Measurements from ENCODE around the gene SLC9A7.

Gene SLC9A7

GRCh38 chrX:46582325-46582724 lies 176.6 kb downstream of the SLC9A7 start:
- TF ChIP-seq POLR2A (IDR thresholded peaks at IDR 0.05; ENCODE audit: extremely low read depth, insufficient read length) (no peak), CTCF (IDR thresholded peaks at IDR 0.05; ENCODE audit: low read depth, low read length) (no peak), MAX (IDR thresholded peaks at IDR 0.05; ENCODE audit: low read depth, low read length) (no peak), MYC (IDR thresholded peaks at IDR 0.05; ENCODE audit: low read depth, low read length) (no peak)
- no peak overlapping the region for H3K4me3 ChIP-seq (ENCODE audit: low read depth, low read length)
- DNase-seq (ENCODE audit: low read depth): no peak

GRCh38 chrX:46580613-46581012 lies 178.3 kb downstream of the SLC9A7 start:
- no peak for DNase-seq (ENCODE audit: low read depth)
- no peak for TF ChIP-seq POLR2A (IDR thresholded peaks at IDR 0.05; ENCODE audit: extremely low read depth, insufficient read length)
- no peak for TF ChIP-seq MYC (IDR thresholded peaks at IDR 0.05; ENCODE audit: low read depth, low read length)
- TF ChIP-seq CTCF (IDR thresholded peaks at IDR 0.05; ENCODE audit: low read depth, low read length): no peak
- no peak for TF ChIP-seq MAX (IDR thresholded peaks at IDR 0.05; ENCODE audit: low read depth, low read length)
- no peak overlapping the region for H3K4me3 ChIP-seq (ENCODE audit: low read depth, low read length)

- H3K4me3 ChIP-seq (ENCODE audit: low read depth, low read length): no peak overlapping the region
- TF ChIP-seq CTCF (IDR thresholded peaks at IDR 0.05; ENCODE audit: low read depth, low read length) (no peak), POLR2A (IDR thresholded peaks at IDR 0.05; ENCODE audit: extremely low read depth, insufficient read length) (no peak), MYC (IDR thresholded peaks at IDR 0.05; ENCODE audit: low read depth, low read length) (no peak), MAX (IDR thresholded peaks at IDR 0.05; ENCODE audit: low read depth, low read length) (no peak)
- no peak for DNase-seq (ENCODE audit: low read depth)
Observed at GRCh38 chrX:46579250-46579649, 179.7 kb downstream of the SLC9A7 start.

- TF ChIP-seq MYC (IDR thresholded peaks at IDR 0.05; ENCODE audit: low read depth, low read length) (no peak), POLR2A (IDR thresholded peaks at IDR 0.05; ENCODE audit: extremely low read depth, insufficient read length) (no peak), CTCF (IDR thresholded peaks at IDR 0.05; ENCODE audit: low read depth, low read length) (no peak), MAX (IDR thresholded peaks at IDR 0.05; ENCODE audit: low read depth, low read length) (no peak)
- H3K4me3 ChIP-seq (ENCODE audit: low read depth, low read length): no peak overlapping the region
- DNase-seq (ENCODE audit: low read depth): no peak
Observed at GRCh38 chrX:46577221-46578005, 181.5 kb downstream of the SLC9A7 start.

GRCh38 chrX:46576458-46576857 lies 182.5 kb downstream of the SLC9A7 start:
- TF ChIP-seq MYC (IDR thresholded peaks at IDR 0.05; ENCODE audit: low read depth, low read length) (no peak), POLR2A (IDR thresholded peaks at IDR 0.05; ENCODE audit: extremely low read depth, insufficient read length) (no peak), MAX (IDR thresholded peaks at IDR 0.05; ENCODE audit: low read depth, low read length) (no peak), CTCF (IDR thresholded peaks at IDR 0.05; ENCODE audit: low read depth, low read length) (no peak)
- DNase-seq (ENCODE audit: low read depth): no peak
- H3K4me3 ChIP-seq (ENCODE audit: low read depth, low read length): no peak overlapping the region

Data from NB4 (cell line).